HG03457 (cell line): ENCODE measurements around the gene TANGO6.
"Not testable (repeated sequence)": the region's sequence is repeated elsewhere in the genome, so short reads cannot be mapped to it uniquely, and the experiment has no call there.

Experiments used
- ATAC-seq: cut with Tn5 transposase; IDR thresholded peaks from one replicate; pipeline ENCODE4 v1.9.1; 2021; ENCODE audit warnings: moderate number of reproducible peaks; ENCODE audit not compliant: unreplicated experiment

Gene TANGO6

GRCh38 chr16:69114346-69114975 lies 271.1 kb downstream of the TANGO6 start:
- ATAC-seq: no peak

GRCh38 chr16:69114976-69115355 lies 271.6 kb downstream of the TANGO6 start:
- no peak for ATAC-seq

- no peak for ATAC-seq
These were observed 272.0 kb downstream of the TANGO6 start for GRCh38 chr16:69115361-69115760.

GRCh38 chr16:69115837-69116236 lies 272.5 kb downstream of the TANGO6 start:
- ATAC-seq: no peak

GRCh38 chr16:69116256-69116875 lies 273.0 kb downstream of the TANGO6 start:
- no peak for ATAC-seq

GRCh38 chr16:69116906-69117305 lies 273.6 kb downstream of the TANGO6 start:
- no peak for ATAC-seq

GRCh38 chr16:69118468-69118867 lies 275.1 kb downstream of the TANGO6 start:
- no peak for ATAC-seq

GRCh38 chr16:69118994-69119393 lies 275.7 kb downstream of the TANGO6 start:
- no peak for ATAC-seq

GRCh38 chr16:69119536-69119935 lies 276.2 kb downstream of the TANGO6 start:
- ATAC-seq: no peak

- ATAC-seq: no peak
These were observed 276.8 kb downstream of the TANGO6 start for GRCh38 chr16:69120096-69120664.

- no peak for ATAC-seq
These were observed 280.6 kb downstream of the TANGO6 start for GRCh38 chr16:69123910-69124309.

- ATAC-seq: not testable (repeated sequence)
These were observed 281.1 kb downstream of the TANGO6 start for GRCh38 chr16:69124406-69124805.

- ATAC-seq: not testable (repeated sequence)
These were observed 281.6 kb downstream of the TANGO6 start for GRCh38 chr16:69124961-69125360.

GRCh38 chr16:69126221-69126620 lies 282.9 kb downstream of the TANGO6 start:
- ATAC-seq: no peak

GRCh38 chr16:69126801-69127200 lies 283.5 kb downstream of the TANGO6 start:
- ATAC-seq: not testable (repeated sequence)

GRCh38 chr16:69127966-69128510 lies 284.7 kb downstream of the TANGO6 start:
- no peak for ATAC-seq

GRCh38 chr16:69130461-69130860 lies 287.1 kb downstream of the TANGO6 start:
- ATAC-seq: no peak

GRCh38 chr16:69131167-69131838 lies 288.0 kb downstream of the TANGO6 start:
- no peak for ATAC-seq

- ATAC-seq: peak; percentile 37
These were observed 288.6 kb downstream of the TANGO6 start for GRCh38 chr16:69131839-69132423.

- peak; percentile 66 for ATAC-seq
These were observed 289.3 kb downstream of the TANGO6 start, which contains the start of the genes CHTF8 and UTP4 for GRCh38 chr16:69132424-69133252. TSS of gene CHTF8 (minus strand) at chr16:69132588. CDS start at chr16:69121458, 11,130 bp downstream. TSS of gene UTP4 (plus strand) at chr16:69132649. CDS start at chr16:69133460, 811 bp downstream.
